ENCODE measurements around the gene TICAM2.

TICAM2 gene

DNA sequence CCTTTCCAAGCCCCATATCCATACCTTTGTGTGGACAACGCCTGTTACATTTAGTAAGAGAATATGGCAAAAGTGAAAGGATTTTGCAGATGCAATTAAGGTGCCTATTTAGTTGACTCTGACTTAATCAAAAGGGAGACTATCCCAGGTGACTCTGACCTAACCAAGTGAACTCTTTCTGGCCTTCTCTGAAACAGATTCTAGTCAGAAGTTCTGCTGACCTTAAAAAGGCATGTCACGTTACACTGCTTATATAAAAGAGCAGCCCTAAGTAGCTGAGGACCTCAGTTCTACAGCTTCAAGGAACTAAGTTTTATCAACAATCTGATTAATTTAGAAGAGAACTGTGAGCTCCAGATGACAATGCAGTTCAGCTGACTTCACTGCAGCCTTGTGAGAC, 5.7 kb upstream of the TICAM2 start:
- no peak for DNase-seq (ENCODE audit: low read depth)

DNA sequence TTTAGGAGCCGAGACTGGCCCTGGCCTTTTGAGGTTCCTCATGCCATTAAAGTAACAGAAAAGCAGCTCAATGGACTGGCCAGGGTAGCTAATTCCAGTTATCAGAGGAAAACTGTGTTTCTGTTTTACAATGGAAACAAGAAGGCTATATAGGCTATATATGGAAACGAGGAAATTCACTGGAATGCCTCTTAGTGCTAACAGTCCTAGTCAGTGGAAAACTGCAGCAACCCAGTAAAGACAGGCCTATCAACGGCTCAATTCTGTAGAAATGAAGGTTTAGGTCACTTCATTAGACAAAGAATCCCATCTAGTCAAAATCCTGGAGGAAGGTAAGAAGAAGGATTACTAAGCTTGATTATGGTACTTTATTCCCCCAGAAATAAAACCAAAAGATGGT, 3.2 kb upstream of the TICAM2 start:
- no peak for DNase-seq (ENCODE audit: low read depth)

GRCh38 chr5:115602591-115603125, 379 bp upstream of the TICAM2 start:
- no peak for DNase-seq (ENCODE audit: low read depth)

DNA sequence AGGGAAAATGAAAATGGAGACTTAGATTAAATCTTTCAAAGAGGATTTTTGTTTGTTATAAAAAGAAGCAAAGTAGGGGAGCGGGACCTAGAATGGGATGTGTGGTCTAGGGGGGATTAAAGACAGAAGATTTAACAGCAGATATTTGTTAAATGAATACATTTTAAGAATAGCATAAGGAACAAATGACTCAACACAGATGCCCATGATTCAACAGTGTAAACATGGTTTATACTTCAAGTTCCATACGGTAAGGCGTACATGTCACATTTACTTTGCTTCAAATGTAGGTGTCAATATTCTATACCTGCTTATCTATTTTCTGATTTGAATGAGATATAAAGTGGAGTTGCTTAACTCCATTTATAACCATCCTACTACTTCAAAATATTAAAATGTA, 1.5 kb downstream of the TICAM2 start:
- no peak for DNase-seq (ENCODE audit: low read depth)

- no peak for DNase-seq (ENCODE audit: low read depth)
These were observed 2.4 kb downstream of the TICAM2 start for GRCh38 chr5:115599924-115600323.

- DNase-seq (ENCODE audit: low read depth): no peak
These were observed 2.8 kb downstream of the TICAM2 start for GRCh38 chr5:115599502-115599901.

- no peak for DNase-seq (ENCODE audit: low read depth)
These were observed 7.9 kb downstream of the TICAM2 start for GRCh38 chr5:115594128-115595047.

DNA sequence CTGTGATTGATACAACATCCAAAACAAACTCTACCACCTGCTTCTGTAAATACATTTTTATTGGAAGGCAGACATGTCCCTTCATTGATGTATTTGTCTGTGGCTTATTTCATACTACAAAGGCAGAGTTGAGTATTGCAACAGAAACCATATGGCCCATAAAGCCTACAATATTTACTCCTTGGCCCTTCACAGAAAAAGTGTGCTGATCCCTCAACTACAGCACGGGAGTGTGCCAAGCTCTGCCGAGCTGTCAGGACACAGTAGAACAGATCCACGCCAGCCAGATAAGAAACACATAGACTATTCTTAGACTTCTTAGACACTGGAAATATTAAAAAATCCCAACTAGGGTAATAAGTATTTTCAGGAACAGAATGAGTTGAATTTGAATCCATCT, 13.2 kb downstream of the TICAM2 start:
- no peak for DNase-seq (ENCODE audit: low read depth)

GRCh38 chr5:115588640-115589039, 13.6 kb downstream of the TICAM2 start:
- DNase-seq (ENCODE audit: low read depth): no peak

GRCh38 chr5:115586525-115587146, 15.6 kb downstream of the TICAM2 start:
- DNase-seq (ENCODE audit: low read depth): no peak

GRCh38 chr5:115585265-115585664, 17.0 kb downstream of the TICAM2 start:
- DNase-seq (ENCODE audit: low read depth): no peak

- no peak for DNase-seq (ENCODE audit: low read depth)
These were observed 17.8 kb downstream of the TICAM2 start for GRCh38 chr5:115584501-115584900.

DNA sequence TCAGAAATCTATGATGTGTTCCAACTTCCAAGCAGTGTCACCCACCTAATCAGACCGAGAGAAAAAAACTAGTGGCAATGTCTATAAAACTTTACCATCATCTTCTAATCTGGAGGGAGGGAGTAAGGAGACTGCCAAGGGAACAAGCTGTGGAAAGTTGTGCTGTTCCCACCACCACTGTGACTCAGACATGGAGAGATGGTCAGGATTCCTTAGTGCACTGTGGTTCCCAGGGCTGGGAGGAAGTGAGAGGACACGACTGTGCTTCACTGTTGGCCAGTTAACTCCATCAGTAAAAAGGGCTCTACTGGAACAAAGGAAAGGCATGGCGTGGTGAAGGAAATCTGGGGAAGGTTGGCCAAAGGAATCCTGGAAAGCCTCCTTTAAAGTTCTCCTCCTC, 18.8 kb downstream of the TICAM2 start:
- DNase-seq (ENCODE audit: low read depth): peak; percentile 86

- DNase-seq (ENCODE audit: low read depth): no peak
These were observed 21.3 kb downstream of the TICAM2 start for GRCh38 chr5:115580941-115581340.

DNA sequence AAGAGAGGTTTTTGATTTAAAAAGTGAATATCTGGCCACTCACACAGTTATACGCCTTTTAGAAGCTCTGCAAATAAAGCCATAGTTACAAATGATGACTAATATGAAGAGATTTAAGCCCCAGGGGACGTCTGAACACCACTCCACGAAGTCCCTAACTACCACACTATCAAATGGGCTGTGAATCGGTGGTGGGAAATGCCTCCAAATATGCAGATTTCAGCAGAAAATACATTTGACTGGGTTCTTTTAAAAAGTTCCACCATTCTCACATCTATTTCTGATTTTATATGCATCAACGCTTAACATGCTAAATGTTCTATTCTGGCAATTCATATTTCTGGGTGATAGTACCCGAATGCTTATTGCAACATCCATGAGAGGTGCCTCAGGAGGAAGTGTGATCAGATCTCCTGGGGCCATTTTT, 22.5 kb downstream of the TICAM2 start:
- DNase-seq (ENCODE audit: low read depth): no peak

DNA sequence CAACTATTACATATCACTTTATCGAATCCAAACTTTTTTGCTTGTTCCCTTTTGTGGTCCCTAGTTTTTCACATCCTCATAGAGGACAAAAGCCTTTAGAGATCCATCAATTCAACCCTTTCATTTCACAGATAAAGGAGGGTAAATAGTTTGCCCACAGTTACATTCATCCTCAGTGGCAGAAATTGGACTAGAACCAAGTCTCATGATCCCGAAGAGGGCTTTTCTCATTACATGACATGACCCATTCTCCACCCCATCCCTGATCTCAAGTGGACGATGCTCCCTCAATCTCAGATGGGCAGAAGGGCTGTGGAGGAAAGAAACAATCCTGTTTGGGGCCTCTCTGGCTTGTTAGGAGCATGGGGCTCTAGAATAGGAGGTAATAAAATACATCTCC, 23.1 kb downstream of the TICAM2 start:
- DNase-seq (ENCODE audit: low read depth): no peak

GRCh38 chr5:115578657-115579056, 23.6 kb downstream of the TICAM2 start:
- no peak for DNase-seq (ENCODE audit: low read depth)

DNA sequence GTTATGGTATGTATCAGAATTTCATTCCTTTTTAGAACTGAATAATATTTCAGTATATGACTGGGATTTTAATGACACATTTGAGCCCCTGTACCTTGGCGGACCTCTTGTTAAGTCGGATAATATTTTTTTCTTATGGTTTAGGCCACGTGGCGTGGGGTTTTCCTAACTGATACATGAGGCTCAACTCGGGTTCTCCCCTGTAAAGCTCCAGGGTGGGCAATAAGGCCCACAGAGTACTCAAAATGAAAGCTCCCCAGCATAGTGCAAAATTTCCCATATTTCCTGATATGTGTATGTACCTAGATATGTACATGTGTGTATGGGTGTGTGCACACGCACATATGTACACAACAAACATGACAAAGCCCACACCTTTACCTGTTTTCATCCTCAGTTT, 24.5 kb downstream of the TICAM2 start:
- no peak for DNase-seq (ENCODE audit: low read depth)

DNA sequence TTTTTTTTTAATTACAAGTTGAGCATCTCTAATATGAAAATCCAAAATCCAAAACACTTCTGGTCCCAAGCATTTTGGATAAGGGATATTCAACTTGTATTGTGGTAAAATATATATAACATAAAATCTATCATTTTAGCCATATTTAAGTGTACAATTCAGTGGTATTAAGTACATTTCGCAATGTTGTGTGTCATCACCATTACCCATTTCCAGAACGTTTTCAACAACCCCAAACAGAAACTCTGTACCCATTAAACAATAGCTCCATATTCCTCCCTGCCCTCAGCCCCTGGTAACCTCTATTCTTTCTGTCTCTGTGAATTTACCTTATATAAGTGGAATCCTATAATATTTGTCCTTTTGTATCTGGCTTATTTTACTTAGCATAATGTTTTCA, 24.9 kb downstream of the TICAM2 start:
- no peak for DNase-seq (ENCODE audit: low read depth)

DNA sequence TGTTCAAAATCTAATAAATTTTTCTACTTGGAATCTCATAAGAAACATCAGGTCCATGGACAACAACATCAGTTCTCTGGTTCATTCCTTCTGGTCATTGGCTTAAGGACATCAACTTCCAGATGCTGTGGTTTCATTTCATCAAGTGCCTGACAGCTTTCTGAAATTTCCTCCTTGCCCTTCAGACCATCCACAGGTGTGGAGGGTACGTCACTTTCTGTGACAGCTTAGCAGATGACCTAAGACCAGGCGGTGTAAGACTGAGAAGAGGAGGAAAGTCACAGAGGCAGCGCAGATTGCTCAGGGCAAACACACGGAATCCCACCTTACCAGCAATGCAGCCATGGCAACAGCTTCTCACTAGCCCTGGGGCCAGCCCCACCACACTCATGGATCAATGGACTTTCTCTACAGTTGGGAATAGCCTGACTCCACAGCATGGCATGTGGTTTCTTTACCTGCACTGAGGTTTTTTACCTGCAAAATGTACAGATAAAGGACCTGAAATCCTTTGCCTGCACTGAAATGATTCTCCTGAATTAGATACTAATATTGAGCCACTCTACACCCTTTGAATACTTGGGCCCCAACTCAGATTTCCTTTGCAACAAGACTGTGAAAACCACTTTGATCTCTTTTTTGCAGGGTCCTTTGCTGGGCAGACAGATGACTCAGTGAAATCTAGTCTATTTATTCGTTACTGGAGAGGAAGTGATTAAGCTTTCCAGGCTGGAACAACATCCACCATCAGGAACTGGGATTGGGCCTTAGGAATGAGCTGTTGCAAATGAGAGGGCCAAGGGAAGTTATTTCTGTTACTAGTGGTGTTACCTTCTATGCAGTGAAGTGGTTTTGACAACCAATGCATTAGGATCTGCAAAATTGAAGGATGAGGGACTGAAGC, 26.9 kb downstream of the TICAM2 start:
- no peak for DNase-seq (ENCODE audit: low read depth)

GRCh38 chr5:115573133-115573532, 29.1 kb downstream of the TICAM2 start:
- peak; percentile 20 for DNase-seq (ENCODE audit: low read depth)

- no peak for DNase-seq (ENCODE audit: low read depth)
These were observed 30.8 kb downstream of the TICAM2 start for GRCh38 chr5:115571441-115571878.
